Ishikawa (cell line): ENCODE results near the gene NCKAP1.

Source experiments
- CEBPB ChIP-seq: IDR thresholded peaks from 2 replicates; pipeline ENCODE4 v1.6.1; 2012
- CREB1 ChIP-seq: IDR thresholded peaks from 2 replicates; pipeline ENCODE4 v1.6.1; 2012; ENCODE audit warnings: low read depth
- EGR1 ChIP-seq: IDR thresholded peaks from 2 replicates; pipeline ENCODE4 v1.6.1; 2012
- EP300 ChIP-seq: IDR thresholded peaks from 2 replicates; pipeline ENCODE4 v1.6.1; 2012; ENCODE audit warnings: borderline replicate concordance
- FOXM1 ChIP-seq: IDR thresholded peaks from 2 replicates; pipeline ENCODE4 v1.6.1; 2012; ENCODE audit warnings: low read depth, borderline replicate concordance
- NFIC ChIP-seq: IDR thresholded peaks from 2 replicates; pipeline ENCODE4 v1.6.1; 2012
- RAD21 ChIP-seq: IDR thresholded peaks from 2 replicates; pipeline ENCODE4 v1.6.1; 2012; ENCODE audit warnings: low read depth
- TAF1 ChIP-seq: IDR thresholded peaks from 2 replicates; pipeline ENCODE4 v1.6.1; 2012; ENCODE audit warnings: low read depth, mild to moderate bottlenecking
- TCF12 ChIP-seq: IDR thresholded peaks from 2 replicates; pipeline ENCODE4 v1.6.1; 2012; ENCODE audit warnings: low read depth
- TEAD4 ChIP-seq: IDR thresholded peaks from 2 replicates; pipeline ENCODE4 v1.6.1; 2012
- YY1 ChIP-seq: IDR thresholded peaks from 2 replicates; pipeline ENCODE4 v1.6.1; 2012; ENCODE audit warnings: low read depth
- ZBTB7A ChIP-seq: IDR thresholded peaks from 2 replicates; pipeline ENCODE4 v1.6.1; 2012; ENCODE audit warnings: low read depth
- TF ChIP-seq, protein P1 (sequence below): IDR thresholded peaks from 2 replicates; pipeline ENCODE4 v1.6.1; 2012; ENCODE audit warnings: low read depth, mild to moderate bottlenecking
- TF ChIP-seq, protein P2 (sequence below): IDR thresholded peaks from 2 replicates; pipeline ENCODE4 v1.6.1; 2012
- TF ChIP-seq, protein P3 (sequence below): IDR thresholded peaks from 2 replicates; pipeline ENCODE4 v1.6.1; 2012

Gene NCKAP1

DNA sequence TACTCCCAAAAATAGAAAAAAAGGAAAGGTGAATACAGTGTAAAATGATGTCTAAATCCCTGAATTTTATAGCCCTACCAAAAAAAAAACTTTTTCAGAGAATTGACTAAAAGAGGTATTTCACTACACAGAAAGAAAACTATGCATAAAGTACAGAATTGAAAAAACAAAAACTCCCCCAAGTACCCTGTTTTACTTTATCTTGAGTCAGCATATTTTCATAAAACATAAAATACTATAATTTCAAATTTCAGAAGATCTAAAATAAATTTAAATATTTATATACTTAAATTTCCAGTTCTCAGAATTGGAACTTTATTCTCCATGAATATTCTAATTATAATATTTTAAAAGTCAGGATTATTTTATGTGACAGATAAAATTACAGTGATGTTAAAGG lies 10.1 kb downstream of the NCKAP1 start:
- TF ChIP-seq, protein P1, sequence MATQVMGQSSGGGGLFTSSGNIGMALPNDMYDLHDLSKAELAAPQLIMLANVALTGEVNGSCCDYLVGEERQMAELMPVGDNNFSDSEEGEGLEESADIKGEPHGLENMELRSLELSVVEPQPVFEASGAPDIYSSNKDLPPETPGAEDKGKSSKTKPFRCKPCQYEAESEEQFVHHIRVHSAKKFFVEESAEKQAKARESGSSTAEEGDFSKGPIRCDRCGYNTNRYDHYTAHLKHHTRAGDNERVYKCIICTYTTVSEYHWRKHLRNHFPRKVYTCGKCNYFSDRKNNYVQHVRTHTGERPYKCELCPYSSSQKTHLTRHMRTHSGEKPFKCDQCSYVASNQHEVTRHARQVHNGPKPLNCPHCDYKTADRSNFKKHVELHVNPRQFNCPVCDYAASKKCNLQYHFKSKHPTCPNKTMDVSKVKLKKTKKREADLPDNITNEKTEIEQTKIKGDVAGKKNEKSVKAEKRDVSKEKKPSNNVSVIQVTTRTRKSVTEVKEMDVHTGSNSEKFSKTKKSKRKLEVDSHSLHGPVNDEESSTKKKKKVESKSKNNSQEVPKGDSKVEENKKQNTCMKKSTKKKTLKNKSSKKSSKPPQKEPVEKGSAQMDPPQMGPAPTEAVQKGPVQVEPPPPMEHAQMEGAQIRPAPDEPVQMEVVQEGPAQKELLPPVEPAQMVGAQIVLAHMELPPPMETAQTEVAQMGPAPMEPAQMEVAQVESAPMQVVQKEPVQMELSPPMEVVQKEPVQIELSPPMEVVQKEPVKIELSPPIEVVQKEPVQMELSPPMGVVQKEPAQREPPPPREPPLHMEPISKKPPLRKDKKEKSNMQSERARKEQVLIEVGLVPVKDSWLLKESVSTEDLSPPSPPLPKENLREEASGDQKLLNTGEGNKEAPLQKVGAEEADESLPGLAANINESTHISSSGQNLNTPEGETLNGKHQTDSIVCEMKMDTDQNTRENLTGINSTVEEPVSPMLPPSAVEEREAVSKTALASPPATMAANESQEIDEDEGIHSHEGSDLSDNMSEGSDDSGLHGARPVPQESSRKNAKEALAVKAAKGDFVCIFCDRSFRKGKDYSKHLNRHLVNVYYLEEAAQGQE = no peak
- TF ChIP-seq TAF1 (no peak), ZBTB7A (no peak), FOXM1 (no peak), CREB1 (no peak), EP300 (no peak), TEAD4 (no peak), EGR1 (no peak), YY1 (no peak)
- TF ChIP-seq, protein P2, sequence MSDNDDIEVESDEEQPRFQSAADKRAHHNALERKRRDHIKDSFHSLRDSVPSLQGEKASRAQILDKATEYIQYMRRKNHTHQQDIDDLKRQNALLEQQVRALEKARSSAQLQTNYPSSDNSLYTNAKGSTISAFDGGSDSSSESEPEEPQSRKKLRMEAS = no peak
- TF ChIP-seq, protein P3, sequence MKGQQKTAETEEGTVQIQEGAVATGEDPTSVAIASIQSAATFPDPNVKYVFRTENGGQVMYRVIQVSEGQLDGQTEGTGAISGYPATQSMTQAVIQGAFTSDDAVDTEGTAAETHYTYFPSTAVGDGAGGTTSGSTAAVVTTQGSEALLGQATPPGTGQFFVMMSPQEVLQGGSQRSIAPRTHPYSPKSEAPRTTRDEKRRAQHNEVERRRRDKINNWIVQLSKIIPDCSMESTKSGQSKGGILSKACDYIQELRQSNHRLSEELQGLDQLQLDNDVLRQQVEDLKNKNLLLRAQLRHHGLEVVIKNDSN = no peak

DNA sequence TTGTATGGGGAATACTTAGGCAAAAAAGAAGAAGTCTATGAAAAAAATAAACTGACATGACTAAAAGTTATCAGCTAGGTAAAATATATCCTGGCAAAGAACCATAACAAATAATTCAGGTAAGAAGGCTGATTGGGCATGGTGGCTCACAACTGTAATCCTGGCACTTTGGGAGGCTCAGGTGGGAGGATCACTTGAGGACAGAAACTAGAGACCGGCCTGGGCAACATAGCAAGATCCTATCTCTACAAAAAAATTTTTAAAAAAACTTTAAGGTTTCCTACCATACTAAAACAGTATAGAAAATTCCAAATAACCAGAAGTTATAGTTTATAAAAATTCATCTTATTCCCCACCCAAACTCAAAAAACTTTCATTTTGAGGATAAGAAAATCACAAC lies 10.8 kb downstream of the NCKAP1 start:
- TF ChIP-seq TCF12 (no peak), RAD21 (no peak), TEAD4 (no peak), NFIC (no peak), YY1 (no peak), EP300 (no peak), EGR1 (no peak), CEBPB (no peak), FOXM1 (no peak), CREB1 (no peak), TAF1 (no peak), ZBTB7A (no peak)
- TF ChIP-seq, protein P3 = no peak
- TF ChIP-seq, protein P1 = no peak
- TF ChIP-seq, protein P2 = no peak

DNA sequence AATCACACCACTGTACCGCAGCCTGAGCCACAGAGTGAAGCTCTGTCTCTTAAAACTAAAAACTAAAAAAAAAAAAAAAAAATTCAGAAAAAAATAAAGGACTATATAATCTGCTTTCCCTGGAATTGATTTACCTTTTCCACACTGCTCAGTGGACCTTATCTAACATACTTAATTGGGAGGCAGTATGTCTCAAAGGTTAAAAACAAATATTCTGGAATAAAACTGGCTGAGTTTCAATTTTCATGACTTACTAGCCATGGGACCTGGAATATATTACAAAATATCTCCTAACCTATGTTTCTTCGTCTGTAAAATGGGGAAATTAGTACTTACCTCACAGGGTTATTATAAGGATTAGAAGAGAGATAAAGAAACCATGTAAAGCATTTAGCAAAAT lies 11.8 kb downstream of the NCKAP1 start:
- TF ChIP-seq EP300 = no peak
- TF ChIP-seq, protein P2 = no peak
- no peak for TF ChIP-seq RAD21
- no peak for TF ChIP-seq TEAD4
- TF ChIP-seq TCF12 = no peak
- no peak for TF ChIP-seq YY1
- TF ChIP-seq NFIC = no peak
- TF ChIP-seq CREB1 = no peak
- no peak for TF ChIP-seq TAF1
- TF ChIP-seq, protein P3 = no peak

DNA sequence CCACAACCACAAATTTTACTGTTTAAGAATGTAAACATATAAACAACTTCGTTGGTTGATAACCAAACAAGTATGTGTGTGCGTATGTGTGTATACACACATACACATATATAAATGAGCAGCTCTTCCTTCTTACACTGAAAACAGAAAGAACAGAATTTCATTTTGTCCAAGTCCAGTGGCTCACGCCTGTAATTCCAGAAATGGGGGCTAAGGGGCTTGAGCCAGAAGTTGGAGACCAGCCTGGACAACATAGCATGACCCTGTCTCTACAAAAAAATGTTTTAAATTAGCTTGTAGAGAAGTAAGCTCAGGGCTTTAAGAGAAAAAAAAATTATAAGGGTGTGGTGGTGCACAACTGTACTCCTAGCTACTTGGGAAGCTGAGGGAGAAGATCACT lies 12.3 kb downstream of the NCKAP1 start:
- TF ChIP-seq, protein P2 = no peak
- no peak for TF ChIP-seq FOXM1
- TF ChIP-seq TCF12 = no peak
- TF ChIP-seq RAD21 = no peak
- TF ChIP-seq CREB1 = no peak
- no peak for TF ChIP-seq NFIC
- TF ChIP-seq, protein P1 = no peak
